HepG2 (cell line): ENCODE data around the gene LCE5A. TPM values are rescaled to one million over a fixed set of nuclear protein-coding genes. Genes with fewer than 3 reads are reported as not detected.

Source experiments
- ATAC-seq: fragments of 200-7000 bp; cut with Tn5 transposase; 3 replicates; pipeline ENCODE4 v1.9.1; 2020; ENCODE audit warnings: mild to moderate bottlenecking, moderate library complexity
- BruUV-seq: library from RNA; stranded (reverse); fragments of 400-500 nt; replicated peaks from 2 replicates; lab custom pipeline; 2021; lab: Mats Ljungman, UMichigan
- CTCF ChIA-PET: fragments of 300-600 bp; formaldehyde crosslinking; extraction: SDS; loops from one replicate; lab custom pipeline; 2021; ENCODE audit warnings: low total read pairs, inconsistent platforms, low intra/inter-chr PET ratio; lab: Yijun Ruan, JAX
- POLR2A ChIA-PET: fragments of 350-600 bp; sonication (Branson Sonifier 250); formaldehyde crosslinking; loops from one replicate; lab custom pipeline; 2020; ENCODE audit warnings: antibody characterized with exemption, inconsistent platforms; lab: Yijun Ruan, JAX
- DNase-seq: peaks from one replicate; pipeline ENCODE4 v3.0.0-alpha.2; 2015; ENCODE audit warnings: low spot score
- FAIRE-seq: peaks from 3 replicates; lab custom pipeline; 2011; peaks lifted over from hg19 to GRCh38; lab: Jason Lieb, UNC
- H2AFZ ChIP-seq: one replicate; pipeline ENCODE4 v1.6.1; 2011; ENCODE audit warnings: low read length, inconsistent platforms
- H3K27ac ChIP-seq: fragments of 300-600 bp; 3 replicates; pipeline ENCODE4 v1.8.0; 2011; ENCODE audit warnings: mixed run types, mild to moderate bottlenecking, mixed read lengths, low read length, inconsistent platforms; ENCODE audit not compliant: insufficient read depth; ENCODE audit errors: extremely low read length
- H3K27me3 ChIP-seq, 2 experiments: fragments of 200-600 bp in 1 of 2; 2 replicates in 1 of 2; 3 replicates in 1 of 2; pipeline versions ENCODE4 v1.6.0 to v1.8.0; 2011; ENCODE audit warnings: low read length in 2 of 2, mild to moderate bottlenecking in 2 of 2, moderate library complexity in 2 of 2, inconsistent platforms in 1 of 2; ENCODE audit not compliant: insufficient read depth in 2 of 2, control insufficient read depth in 1 of 2
- H3K36me3 ChIP-seq, 2 experiments: fragments of 200-600 bp in 1 of 2; replicated peaks in 1 of 2; 2 replicates in 1 of 2; 3 replicates in 1 of 2; pipeline versions ENCODE4 v1.5.1 to v1.8.0; 2011; ENCODE audit warnings: low read length in 2 of 2, inconsistent platforms in 1 of 2; ENCODE audit not compliant: insufficient read depth in 2 of 2, control insufficient read depth in 1 of 2
- H3K4me1 ChIP-seq: 2 replicates; pipeline ENCODE4 v1.5.1; 2012; ENCODE audit warnings: low read length, inconsistent platforms; ENCODE audit not compliant: insufficient read depth
- H3K4me2 ChIP-seq: 2 replicates; pipeline ENCODE4 v1.6.0; 2011; ENCODE audit warnings: low read depth, low read length, inconsistent platforms
- H3K4me3 ChIP-seq, 3 experiments: fragments of 200-600 bp in 1 of 3; sonication (generic), shearing (Covaris generic) in 1 of 3; replicated peaks in 1 of 3; 2 replicates each; pipeline ENCODE4 v1.5.1; 2011 to 2016; ENCODE audit warnings: low read length in 3 of 3, inconsistent platforms in 2 of 3, low read depth in 2 of 3, mild to moderate bottlenecking in 2 of 3, control low read depth in 1 of 3, mixed read lengths in 1 of 3; ENCODE audit not compliant: insufficient read depth in 1 of 3
- H3K79me2 ChIP-seq: one replicate; pipeline ENCODE4 v1.6.1; 2011; ENCODE audit warnings: low read length, inconsistent platforms; ENCODE audit not compliant: insufficient read depth
- H3K9ac ChIP-seq: 2 replicates; pipeline ENCODE4 v1.6.0; 2011; ENCODE audit warnings: mild to moderate bottlenecking, low read depth, low read length, inconsistent platforms; ENCODE audit not compliant: insufficient read depth
- H3K9me3 ChIP-seq: 2 replicates; pipeline ENCODE4 v1.5.1; 2012; ENCODE audit warnings: mild to moderate bottlenecking, low read length
- H4K20me1 ChIP-seq: 2 replicates; pipeline ENCODE4 v1.6.0; 2011; ENCODE audit warnings: inconsistent platforms, mild to moderate bottlenecking, low read length, moderate library complexity; ENCODE audit not compliant: insufficient read depth
- ELF3 ChIP-seq: IDR thresholded peaks from 2 replicates; pipeline ENCODE4 v1.6.1; 2016; ENCODE audit warnings: missing genetic modification reagents, missing compliant biosample characterization
- FOXP1 ChIP-seq, 2 experiments: fragments of 450-650 bp in 1 of 2; IDR thresholded peaks; 2 replicates each; pipeline ENCODE4 v1.6.1; 2017 to 2018; ENCODE audit warnings: antibody characterized with exemption in 1 of 2
- PTBP1 ChIP-seq: fragments of 200-400 bp; formaldehyde crosslinking; IDR thresholded peaks from 2 replicates; pipeline ENCODE4 v1.6.1; 2018; ENCODE audit warnings: low read length, low read depth; ENCODE audit not compliant: poor library complexity, severe bottlenecking
- TMF1 ChIP-seq: sonication (generic); formaldehyde crosslinking; IDR thresholded peaks from 2 replicates; pipeline ENCODE4 v1.8.1; 2022; ENCODE audit warnings: low read depth, missing genetic modification reagents
- ZBTB8A ChIP-seq: sonication (generic); formaldehyde crosslinking; IDR thresholded peaks from 2 replicates; pipeline ENCODE4 v1.4.0; 2020; ENCODE audit warnings: mild to moderate bottlenecking, low read depth, missing genetic modification reagents, borderline replicate concordance
- ZNF629 ChIP-seq: sonication (generic); formaldehyde crosslinking; conservative IDR thresholded peaks from 2 replicates; pipeline ENCODE4 v1.5.0; 2020; ENCODE audit warnings: missing genetic modification reagents
- WGBS: methylation state at CpG from one replicate; pipeline ENCODE4 v1.1.6; 2017; ENCODE audit warnings: low lambda C conversion rate; 5-methylcytosine and 5-hydroxymethylcytosine counted together
- in situ Hi-C: cut with HindIII; loops from 2 replicates; pipeline ENCODE4 v1.10.0; 2017; ENCODE audit warnings: low pct_unique_long_range_greater_than_20kb; ENCODE audit not compliant: extremely low pct_ligation_motif_present
- intact Hi-C: fragments of 100-400 bp; cut with micrococcal nuclease; formaldehyde crosslinking; loops from one replicate; pipeline ENCODE4 v1.10.0; 2022; ENCODE audit not compliant: unreplicated experiment
- polyA plus RNA-seq, 8 experiments: library from polyadenylated mRNA; depleted of rRNA in 3 of 8; stranded (reverse) in 7 of 8; unstranded in 1 of 8; fragments of >200 nt; fragmentation: Illumina TruSeq in 4 of 8; extraction: Trizol in 4 of 8; gene quantifications; 2 replicates each; pipeline versions ENCODE4 v1.2.1 to v1.2.3, GENCODE V29; 2011 to 2016; ENCODE audit warnings: low read depth in 4 of 8, missing spikeins in 1 of 8, mixed read lengths in 1 of 8; ENCODE audit not compliant: insufficient read depth in 1 of 8
- total RNA-seq, 5 experiments: library from RNA; depleted of rRNA; stranded (reverse); fragments of >200 nt; fragmentation: Illumina TruSeq; extraction: Trizol; gene quantifications; 2 replicates each; pipeline ENCODE4 v1.2.3, GENCODE V29; 2016; ENCODE audit warnings: low read depth in 1 of 5
- TF ChIP-seq, protein P1 (sequence below): sonication (generic); formaldehyde crosslinking; IDR thresholded peaks from 2 replicates; pipeline ENCODE4 v1.8.0; 2022; ENCODE audit warnings: missing genetic modification reagents, mild to moderate bottlenecking, moderate library complexity, borderline replicate concordance

LCE5A gene
- total and polyA plus RNA-seq, 2 of the 13 experiments (the other 11 are each of a cell fraction or from before 2014, with no cell fraction given): not detected

- H3K4me1 ChIP-seq: no peaks in the 10 kb centered on the region
- no peak overlapping the region; the same call in 1 of the 2 replicates for H3K4me2 ChIP-seq
- TF ChIP-seq ELF3 (CRISPR knock-in tag) (no peak), FOXP1 (IDR thresholded peaks at IDR 0.05) (no peak), FOXP1 (CRISPR knock-in tag; IDR thresholded peaks at IDR 0.05) (no peak), PTBP1 (no peak), ZBTB8A (CRISPR knock-in tag) (no peak), TMF1 (CRISPR knock-in tag) (no peak), ZNF629 (CRISPR knock-in tag) (no peak)
- FAIRE-seq (no peak), DNase-seq (no peak), ATAC-seq (no peak; the same call in 2 of the 3 replicates)
- ChIA-PET POLR2A (no interaction called here), CTCF (no interaction called here)
- WGBS: 0% methylated on average over 7 of the region's 33 CpGs
- no peak overlapping the region for H3K27ac ChIP-seq
- no TSS peak for BruUV-seq
- H3K9me3 ChIP-seq: no peaks in the 10 kb centered on the region
- no peaks in the 10 kb centered on the region for H3K36me3 ChIP-seq
- H3K79me2 ChIP-seq: no peaks in the 10 kb centered on the region
- intact Hi-C loops: no loop called here
- no peak overlapping the region for H2AFZ ChIP-seq
- in situ Hi-C loops: no loop called here
- H4K20me1 ChIP-seq: no peaks in the 10 kb centered on the region
- H3K4me3 ChIP-seq: no peak overlapping the region
- no peak overlapping the region for H3K9ac ChIP-seq
- H3K27me3 ChIP-seq: peaks cover 4 to 35% of the 10 kb centered on the region in 2 experiments; a peak in 4 of 5 replicates
Observed at GRCh38 chr1:152515434-152515783, 4.8 kb downstream of the LCE5A start.

DNA sequence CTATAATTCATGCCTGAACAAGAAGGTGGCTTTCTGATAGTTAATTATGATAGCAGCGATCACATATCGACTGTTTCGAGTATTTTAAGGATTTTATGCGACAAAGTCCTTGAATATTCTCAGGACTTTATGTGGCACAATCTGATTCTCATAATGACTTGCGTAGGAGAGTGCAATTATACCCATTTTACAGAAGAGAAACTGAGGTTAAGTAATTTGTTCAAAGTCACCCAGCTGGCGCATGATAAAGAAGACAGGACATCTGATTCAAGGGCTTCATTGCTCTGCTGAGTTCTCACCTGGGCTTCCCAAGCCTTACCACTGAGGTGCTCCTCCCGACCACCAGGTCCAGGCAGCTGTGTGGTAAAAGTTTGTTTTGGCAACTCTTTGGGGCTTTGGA lies 5.5 kb downstream of the LCE5A start:
- ChIA-PET CTCF (no interaction called here), POLR2A (no interaction called here)
- 8% methylated on average over 7 of the region's 7 CpGs for WGBS
- no peaks in the 10 kb centered on the region for H3K4me1 ChIP-seq
- no peaks in the 10 kb centered on the region for H3K9me3 ChIP-seq
- no peak overlapping the region for H2AFZ ChIP-seq
- H4K20me1 ChIP-seq: no peaks in the 10 kb centered on the region
- intact Hi-C loops (no loop called here), in situ Hi-C loops (no loop called here)
- H3K4me3 ChIP-seq: no peak overlapping the region
- H3K4me2 ChIP-seq: no peak overlapping the region
- H3K79me2 ChIP-seq: no peaks in the 10 kb centered on the region
- BruUV-seq: no TSS peak
- H3K27ac ChIP-seq: no peak overlapping the region
- FAIRE-seq (no peak), ATAC-seq (no peak), DNase-seq (no peak)
- TF ChIP-seq, protein P1, sequence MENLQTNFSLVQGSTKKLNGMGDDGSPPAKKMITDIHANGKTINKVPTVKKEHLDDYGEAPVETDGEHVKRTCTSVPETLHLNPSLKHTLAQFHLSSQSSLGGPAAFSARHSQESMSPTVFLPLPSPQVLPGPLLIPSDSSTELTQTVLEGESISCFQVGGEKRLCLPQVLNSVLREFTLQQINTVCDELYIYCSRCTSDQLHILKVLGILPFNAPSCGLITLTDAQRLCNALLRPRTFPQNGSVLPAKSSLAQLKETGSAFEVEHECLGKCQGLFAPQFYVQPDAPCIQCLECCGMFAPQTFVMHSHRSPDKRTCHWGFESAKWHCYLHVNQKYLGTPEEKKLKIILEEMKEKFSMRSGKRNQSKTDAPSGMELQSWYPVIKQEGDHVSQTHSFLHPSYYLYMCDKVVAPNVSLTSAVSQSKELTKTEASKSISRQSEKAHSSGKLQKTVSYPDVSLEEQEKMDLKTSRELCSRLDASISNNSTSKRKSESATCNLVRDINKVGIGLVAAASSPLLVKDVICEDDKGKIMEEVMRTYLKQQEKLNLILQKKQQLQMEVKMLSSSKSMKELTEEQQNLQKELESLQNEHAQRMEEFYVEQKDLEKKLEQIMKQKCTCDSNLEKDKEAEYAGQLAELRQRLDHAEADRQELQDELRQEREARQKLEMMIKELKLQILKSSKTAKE (CRISPR knock-in tag): no peak
- TF ChIP-seq ZNF629 (CRISPR knock-in tag): peak; percentile 56
- peaks cover 4 to 35% of the 10 kb centered on the region in 2 experiments; a peak in 4 of 5 replicates for H3K27me3 ChIP-seq
- H3K9ac ChIP-seq: no peak overlapping the region
- H3K36me3 ChIP-seq: no peaks in the 10 kb centered on the region
